Neural progenitor cell (in vitro differentiated cells): ENCODE data around the gene LCT.

Source experiments
- CTCF ChIP-seq: fragments of 200-600 bp; sonication (generic); IDR thresholded peaks from 2 replicates; pipeline ENCODE4 v1.5.1; 2017; ENCODE audit warnings: antibody characterized with exemption, mild to moderate bottlenecking
- EZH2 ChIP-seq: fragments of 200-600 bp; sonication (generic); IDR thresholded peaks from 2 replicates; pipeline ENCODE4 v1.6.1; 2017; ENCODE audit warnings: antibody characterized with exemption, mild to moderate bottlenecking, moderate library complexity
- EZH2phosphoT487 ChIP-seq: fragments of 200-600 bp; sonication (generic); IDR thresholded peaks from 2 replicates; pipeline ENCODE4 v1.6.1; 2017; ENCODE audit warnings: antibody characterized with exemption

- TF ChIP-seq CTCF (no peak), EZH2 (no peak), EZH2phosphoT487 (no peak)
Observed at GRCh38 chr2:135773917-135774316, 63.1 kb downstream of the LCT start.
